Measurements from ENCODE around the gene ZNF530.

The ZNF530 gene

DNA sequence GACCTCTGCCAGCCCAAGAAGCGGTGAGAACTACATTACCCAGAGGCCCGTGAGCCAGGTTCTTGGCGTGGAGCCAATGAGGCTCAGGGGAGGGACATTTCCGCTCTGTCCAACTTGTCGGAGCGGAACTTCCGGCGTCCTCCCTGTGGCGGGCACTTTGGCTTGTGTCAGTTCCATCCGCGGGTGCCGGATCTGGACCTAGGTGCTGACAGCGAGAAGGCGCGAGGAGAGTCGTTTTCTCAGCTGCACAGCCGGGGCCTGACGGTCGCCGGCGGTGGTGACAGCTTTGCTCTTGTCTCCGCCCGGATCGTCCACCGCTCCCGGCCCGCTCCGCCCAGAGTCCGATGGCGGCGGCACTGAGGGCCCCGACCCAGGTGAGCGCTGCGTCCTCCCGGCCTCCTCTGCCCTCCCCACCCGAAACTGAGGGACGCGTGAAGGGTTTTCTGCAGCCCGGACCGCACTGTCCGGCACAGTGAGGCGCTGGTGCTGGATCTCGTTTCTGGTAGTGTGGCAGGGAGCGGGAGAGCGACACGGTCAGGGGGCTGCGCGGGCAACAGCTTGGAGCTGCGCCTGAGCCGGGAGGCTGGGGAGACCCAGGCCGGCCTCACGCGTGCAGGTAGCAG, at the start of gene ZNF530:
ZNF530 (plus strand) TSS at position 125 of the 623 bp plus-strand sequence. CDS start 4,461 bp downstream, outside the sequence.
- TF ChIP-seq, protein P1, sequence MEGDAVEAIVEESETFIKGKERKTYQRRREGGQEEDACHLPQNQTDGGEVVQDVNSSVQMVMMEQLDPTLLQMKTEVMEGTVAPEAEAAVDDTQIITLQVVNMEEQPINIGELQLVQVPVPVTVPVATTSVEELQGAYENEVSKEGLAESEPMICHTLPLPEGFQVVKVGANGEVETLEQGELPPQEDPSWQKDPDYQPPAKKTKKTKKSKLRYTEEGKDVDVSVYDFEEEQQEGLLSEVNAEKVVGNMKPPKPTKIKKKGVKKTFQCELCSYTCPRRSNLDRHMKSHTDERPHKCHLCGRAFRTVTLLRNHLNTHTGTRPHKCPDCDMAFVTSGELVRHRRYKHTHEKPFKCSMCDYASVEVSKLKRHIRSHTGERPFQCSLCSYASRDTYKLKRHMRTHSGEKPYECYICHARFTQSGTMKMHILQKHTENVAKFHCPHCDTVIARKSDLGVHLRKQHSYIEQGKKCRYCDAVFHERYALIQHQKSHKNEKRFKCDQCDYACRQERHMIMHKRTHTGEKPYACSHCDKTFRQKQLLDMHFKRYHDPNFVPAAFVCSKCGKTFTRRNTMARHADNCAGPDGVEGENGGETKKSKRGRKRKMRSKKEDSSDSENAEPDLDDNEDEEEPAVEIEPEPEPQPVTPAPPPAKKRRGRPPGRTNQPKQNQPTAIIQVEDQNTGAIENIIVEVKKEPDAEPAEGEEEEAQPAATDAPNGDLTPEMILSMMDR (IDR thresholded peaks at IDR 0.05; ENCODE audit: low read depth, low read length), result no peak
- DNase-seq (ENCODE audit: low read depth, low spot score), result peak; percentile 90
- in situ Hi-C loops (cut with HindIII; ENCODE audit: low sequenced_read_pairs), result no loop called here
- peak within 1 kb of the TSS; percentile 80 for H3K4me3 ChIP-seq (ENCODE audit: low read depth, low read length)

DNA sequence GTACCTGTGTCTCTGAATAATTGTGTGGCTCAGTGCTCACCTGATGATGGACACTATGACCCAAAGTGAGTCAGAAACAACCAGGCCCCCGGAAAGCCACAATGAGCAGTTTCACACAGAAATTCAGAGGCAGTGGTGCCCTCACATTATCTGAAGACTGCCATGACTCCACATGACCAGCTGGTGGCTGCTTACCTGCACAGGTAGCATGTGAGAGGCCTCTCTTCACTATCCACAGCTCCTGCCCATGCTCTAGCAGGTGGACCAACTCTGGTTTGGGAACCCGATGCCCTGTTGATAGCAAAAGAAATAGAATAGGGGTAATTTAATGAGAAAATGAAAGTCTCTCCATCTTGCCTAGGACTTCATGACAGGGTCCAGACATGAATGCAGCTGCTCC, 47.3 kb upstream of the ZNF530 start:
- TF ChIP-seq, protein P1 (IDR thresholded peaks at IDR 0.05; ENCODE audit: low read depth, low read length), result no peak
- in situ Hi-C loops (cut with HindIII; ENCODE audit: low sequenced_read_pairs), result no loop called here
- no peak for DNase-seq (ENCODE audit: low read depth, low spot score)
- H3K4me3 ChIP-seq (ENCODE audit: low read depth, low read length), result no peak overlapping the region

DNA sequence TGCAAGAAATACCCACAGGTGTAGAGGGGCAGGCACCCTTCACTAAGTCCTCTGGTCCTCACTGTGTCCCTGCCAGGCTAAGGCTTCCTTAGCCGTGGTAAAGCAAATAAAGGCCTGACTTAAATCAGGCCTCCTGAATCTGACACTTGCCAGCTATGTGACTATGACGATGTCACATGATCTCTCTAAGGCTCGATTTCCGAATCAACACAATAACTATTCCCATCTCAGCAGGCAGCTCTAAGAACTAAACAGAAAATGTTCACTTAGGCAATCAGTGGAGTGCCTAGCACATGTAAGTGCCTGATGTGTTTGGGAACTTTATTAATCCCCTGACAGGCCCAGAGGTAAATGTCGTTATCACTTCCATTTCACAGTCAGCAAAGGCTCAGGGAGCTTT, 42.0 kb upstream of the ZNF530 start:
- TF ChIP-seq, protein P1 (IDR thresholded peaks at IDR 0.05; ENCODE audit: low read depth, low read length), result no peak
- in situ Hi-C loops (cut with HindIII; ENCODE audit: low sequenced_read_pairs), result no loop called here
- no peak for DNase-seq (ENCODE audit: low read depth, low spot score)
- no peak overlapping the region for H3K4me3 ChIP-seq (ENCODE audit: low read depth, low read length)

DNA sequence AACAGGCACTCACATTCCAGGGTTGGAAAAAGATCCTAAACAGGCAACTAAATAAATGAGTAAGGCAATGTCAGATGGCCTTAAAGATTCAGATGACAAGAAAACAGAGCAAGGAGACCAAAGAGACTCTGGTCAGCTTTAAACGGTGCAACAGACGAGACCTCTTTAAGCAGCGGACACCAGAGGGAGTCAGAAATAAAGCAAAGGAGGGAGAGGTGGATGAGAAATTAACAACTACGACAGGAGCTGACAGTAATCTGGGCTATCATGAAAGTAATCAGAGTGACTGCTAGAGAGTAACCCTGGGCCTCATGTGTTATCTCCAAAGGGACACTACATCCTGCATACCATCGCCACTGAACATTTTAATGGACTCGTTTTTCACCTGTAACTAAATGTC, 41.2 kb upstream of the ZNF530 start:
- TF ChIP-seq, protein P1 (IDR thresholded peaks at IDR 0.05; ENCODE audit: low read depth, low read length), result peak; percentile 28
- H3K4me3 ChIP-seq (ENCODE audit: low read depth, low read length), result peak overlapping the region; percentile 91
- in situ Hi-C loops (cut with HindIII; ENCODE audit: low sequenced_read_pairs), result no loop called here
- DNase-seq (ENCODE audit: low read depth, low spot score), result peak; percentile 28

DNA sequence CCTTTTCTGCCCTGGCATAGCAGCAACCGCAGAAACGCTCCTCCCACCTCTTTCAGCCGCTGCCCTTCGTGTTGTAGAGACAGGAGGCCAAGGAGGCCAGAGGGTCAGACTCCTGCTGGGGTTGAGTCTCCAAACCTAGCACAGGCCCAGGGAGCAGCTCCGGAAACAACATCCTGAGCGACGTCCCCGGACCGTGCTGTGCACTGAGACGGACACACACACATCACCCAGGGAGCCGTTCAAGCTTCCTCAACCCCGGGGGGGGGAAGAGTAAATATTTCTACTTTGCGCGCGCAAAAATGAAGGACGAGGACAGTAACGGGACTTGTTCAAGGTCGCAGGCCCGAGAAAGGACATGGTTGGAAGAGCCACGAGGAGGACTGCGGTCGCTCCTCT, 40.7 kb upstream of the ZNF530 start:
- TF ChIP-seq, protein P1 (IDR thresholded peaks at IDR 0.05; ENCODE audit: low read depth, low read length), result no peak
- DNase-seq (ENCODE audit: low read depth, low spot score), result no peak
- in situ Hi-C loops (cut with HindIII; ENCODE audit: low sequenced_read_pairs), result no loop called here
- peak overlapping the region; percentile 91 for H3K4me3 ChIP-seq (ENCODE audit: low read depth, low read length)

DNA sequence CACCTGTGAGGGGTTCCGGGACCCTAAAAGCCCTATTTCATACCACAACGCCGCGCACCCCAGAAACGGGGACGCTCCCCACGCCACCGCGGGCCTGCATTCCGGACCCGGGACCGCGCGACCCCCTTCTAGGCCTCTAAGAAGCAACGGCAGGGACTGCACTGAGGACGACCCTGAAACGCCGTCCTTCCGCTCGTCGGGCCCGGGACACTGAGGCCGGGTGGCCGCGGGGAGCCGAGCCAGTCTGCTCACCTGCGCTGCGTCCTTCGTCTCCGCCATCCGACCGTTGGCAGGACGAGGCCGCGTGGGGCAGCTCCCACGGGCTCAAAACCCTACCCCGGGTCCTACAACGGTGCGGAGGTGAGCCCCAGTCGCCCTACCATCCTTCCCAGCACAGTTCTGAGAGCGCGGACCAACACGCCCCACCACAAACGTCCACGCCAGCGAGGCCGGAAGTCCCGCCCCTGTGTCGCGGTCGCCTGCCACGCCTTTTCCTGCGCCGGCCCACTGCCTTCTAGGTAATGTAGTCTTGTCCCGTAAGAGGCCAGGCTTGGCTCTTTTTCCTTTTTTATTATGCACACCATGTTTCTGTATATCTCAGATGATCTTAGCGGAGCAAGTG, 40.2 kb upstream of the ZNF530 start, which contains the start of gene ZNF550:
ZNF550 (minus strand) TSS at position 460 of the 622 bp plus-strand sequence; CDS start at position 279, 181 bp downstream.
- H3K4me3 ChIP-seq (ENCODE audit: low read depth, low read length), result peak within 1 kb of the TSS; percentile 91
- peak; percentile 90 for DNase-seq (ENCODE audit: low read depth, low spot score)
- in situ Hi-C loops (cut with HindIII; ENCODE audit: low sequenced_read_pairs), result no loop called here
- TF ChIP-seq, protein P1 (IDR thresholded peaks at IDR 0.05; ENCODE audit: low read depth, low read length), result no peak
